Right lobe of liver (tissue), 6 donors: Measurements from ENCODE around the gene AQP3. TPM values are rescaled to one million over a fixed set of nuclear protein-coding genes. Genes with fewer than 3 reads are reported as not detected.
A peak's percentile ranks its signal among the peaks of the same experiment; 100 is the strongest.

Experiments
- ATAC-seq, 4 donors: fragments of 200-7000 bp; cut with Tn5 transposase; one replicate each; pipeline ENCODE4 v1.9.1; 2020; ENCODE audit warnings: mild to moderate bottlenecking in 4 of 4, moderate library complexity in 4 of 4
- DNase-seq, 3 donors: peaks; one replicate each; pipeline ENCODE4 v3.0.0-alpha.2; 2020
- H3K27ac ChIP-seq, 3 donors: fragments of 200-600 bp; one replicate each; pipeline ENCODE4 v1.8.0; 2022
- H3K27me3 ChIP-seq, 2 donors: fragments of 200-600 bp; one replicate each; pipeline ENCODE4 v1.8.0; 2022
- H3K36me3 ChIP-seq, 4 donors: fragments of 200-600 bp; sonication (generic) in 1 of 4; one replicate each; pipeline versions ENCODE4 v1.5.1 to v1.8.0; 2017 to 2022; ENCODE audit warnings: control low read depth in 1 of 4
- H3K4me1 ChIP-seq, 4 donors: fragments of 200-600 bp; sonication (generic) in 1 of 4; one replicate each; pipeline versions ENCODE4 v1.5.1 to v1.8.0; 2017 to 2022; ENCODE audit warnings: control low read depth in 1 of 4
- H3K4me3 ChIP-seq, 3 donors: fragments of 200-600 bp; one replicate each; pipeline ENCODE4 v1.8.0; 2022
- H3K9me3 ChIP-seq, 4 donors: fragments of 200-600 bp; sonication (generic) in 1 of 4; one replicate each; pipeline versions ENCODE4 v1.5.1 to v1.8.0; 2017 to 2022; ENCODE audit warnings: control low read depth in 1 of 4
- POLR2A ChIP-seq: fragments of 450-650 bp; IDR thresholded peaks from one replicate; pipeline ENCODE4 v1.6.1; 2017; ENCODE audit warnings: antibody characterized with exemption, mild to moderate bottlenecking
- WGBS: methylation state at CpG from one replicate; pipeline ENCODE4 v1.1.6; 2018; ENCODE audit warnings: low coverage, low lambda C conversion rate; ENCODE audit not compliant: insufficient coverage; ENCODE audit errors: missing lambda C conversion rate; 5-methylcytosine and 5-hydroxymethylcytosine counted together
- intact Hi-C, 2 donors: fragments of 100-400 bp; cut with DNase I; formaldehyde crosslinking; loops; one replicate each; pipeline versions ENCODE4 v1.11.2 to v1.14.1; 2022
- total RNA-seq, 6 experiments: library from RNA; depleted of rRNA in 2 of 6; stranded (reverse); fragments of >200 nt in 2 of 6; fragmentation: NEBNext Ultra II Directional in 3 of 6; extraction: Animal tissue kit (Norgen Biotek cat#: 25700) in 3 of 6; gene quantifications; one replicate each; pipeline versions ENCODE4 v1.1.0 to v1.2.4, GENCODE V29; 2016 to 2023
- TF ChIP-seq, protein P1 (sequence below), 4 donors: fragments of 200-600 bp in 3 of 4; fragments of 450-650 bp in 1 of 4; IDR thresholded peaks; one replicate each; pipeline versions ENCODE4 v1.5.1 to v1.8.0; 2016 to 2022; ENCODE audit warnings: antibody characterized with exemption in 4 of 4, mild to moderate bottlenecking in 2 of 4
- donor health status: DM: no; HTN: yes; CAD: no.
- donor health status: DM: no; HTN: no; CAD: no.
- donor health status: DM: no; HTN: no; CAD: no.
- donor health status: DM: no; HTN: yes; CAD: no.
- donor health status: DM: no; HTN: yes; CAD: no.

AQP3 gene
- total RNA-seq, 6 experiments from 2014 or later, result 49.7 to 158 (median 109) TPM

- TF ChIP-seq, protein P1, sequence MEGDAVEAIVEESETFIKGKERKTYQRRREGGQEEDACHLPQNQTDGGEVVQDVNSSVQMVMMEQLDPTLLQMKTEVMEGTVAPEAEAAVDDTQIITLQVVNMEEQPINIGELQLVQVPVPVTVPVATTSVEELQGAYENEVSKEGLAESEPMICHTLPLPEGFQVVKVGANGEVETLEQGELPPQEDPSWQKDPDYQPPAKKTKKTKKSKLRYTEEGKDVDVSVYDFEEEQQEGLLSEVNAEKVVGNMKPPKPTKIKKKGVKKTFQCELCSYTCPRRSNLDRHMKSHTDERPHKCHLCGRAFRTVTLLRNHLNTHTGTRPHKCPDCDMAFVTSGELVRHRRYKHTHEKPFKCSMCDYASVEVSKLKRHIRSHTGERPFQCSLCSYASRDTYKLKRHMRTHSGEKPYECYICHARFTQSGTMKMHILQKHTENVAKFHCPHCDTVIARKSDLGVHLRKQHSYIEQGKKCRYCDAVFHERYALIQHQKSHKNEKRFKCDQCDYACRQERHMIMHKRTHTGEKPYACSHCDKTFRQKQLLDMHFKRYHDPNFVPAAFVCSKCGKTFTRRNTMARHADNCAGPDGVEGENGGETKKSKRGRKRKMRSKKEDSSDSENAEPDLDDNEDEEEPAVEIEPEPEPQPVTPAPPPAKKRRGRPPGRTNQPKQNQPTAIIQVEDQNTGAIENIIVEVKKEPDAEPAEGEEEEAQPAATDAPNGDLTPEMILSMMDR (IDR thresholded peaks at IDR 0.05), result no peak
- peak; percentile 61 for TF ChIP-seq POLR2A
- ATAC-seq, result peak; percentile 63 to 75 (median 72)
- WGBS, result 5% methylated on average over 6 of the region's 12 CpGs
- intact Hi-C loops, result no loop called here
- no peaks in the 10 kb centered on the region for H3K9me3 ChIP-seq
- peak overlapping the region; percentile 68 to 73 (median 73) for H3K4me3 ChIP-seq
- no peaks in the 10 kb centered on the region for H3K27me3 ChIP-seq
- H3K4me1 ChIP-seq, result peaks cover 0 to 42% (median 8%) of the 10 kb centered on the region in 4 donors
- H3K36me3 ChIP-seq, result peaks cover 0 to 28% (median 6%) of the 10 kb centered on the region in 4 donors
- peak overlapping the region; percentile 79 to 93 (median 89) for H3K27ac ChIP-seq
- no peak for DNase-seq
These were observed 1.0 kb downstream of the AQP3 start for GRCh38 chr9:33446240-33446945.

DNA sequence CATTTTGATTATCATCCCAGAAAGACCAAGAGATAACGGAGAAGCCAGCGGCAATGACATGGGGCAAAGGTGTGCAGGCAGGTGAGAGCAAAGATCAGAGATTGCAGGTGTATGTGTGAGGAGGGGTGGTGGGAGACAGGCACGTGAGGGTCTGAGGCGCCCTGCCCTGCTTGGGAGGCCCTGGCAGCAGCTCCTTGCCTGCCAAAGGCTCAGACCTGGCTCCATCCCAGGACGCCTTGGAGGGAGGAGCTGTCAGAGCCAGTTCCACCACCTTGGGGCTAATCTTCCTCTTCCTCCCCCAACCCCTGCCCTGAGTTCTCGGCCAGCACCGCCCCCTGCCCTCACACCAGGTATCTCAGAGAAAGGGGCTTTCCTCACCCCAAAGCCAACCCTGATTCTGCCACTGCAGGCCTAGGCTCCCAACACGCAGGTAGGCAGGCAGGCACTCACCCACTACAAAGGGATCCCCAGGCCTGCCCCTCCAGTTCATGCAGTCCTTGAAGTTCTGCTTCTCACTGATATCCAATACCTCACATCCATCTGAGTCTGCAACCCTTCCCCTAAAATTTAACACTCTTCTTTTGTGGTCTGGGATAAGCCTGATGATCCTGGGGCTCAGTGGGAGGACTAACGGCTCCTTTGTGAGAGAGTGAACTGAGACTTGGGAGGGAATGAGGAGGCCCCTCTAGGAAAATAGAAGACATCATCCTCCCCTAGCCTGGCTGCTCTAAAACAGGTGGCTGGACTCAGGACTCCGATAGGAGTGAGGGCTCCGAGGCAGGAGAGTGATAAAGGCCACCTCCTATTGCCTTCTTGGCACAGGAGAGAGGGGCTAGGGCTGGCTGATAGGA is 1.8 kb downstream of the AQP3 start:
- intact Hi-C loops, result no loop called here
- DNase-seq (peak; percentile 59 to 80 (median 77)), ATAC-seq (peak; percentile 0 to 18 (median 7))
- Histone ChIP-seq H3K4me3 (peak overlapping the region; percentile 68 to 73 (median 73)), H3K36me3 (peaks cover 0 to 28% (median 6%) of the 10 kb centered on the region in 4 donors), H3K27ac (peak overlapping the region; percentile 79 to 93 (median 89)), H3K9me3 (no peaks in the 10 kb centered on the region), H3K27me3 (no peaks in the 10 kb centered on the region), H3K4me1 (peaks cover 0 to 42% (median 8%) of the 10 kb centered on the region in 4 donors)
- 39% methylated on average over 8 of the region's 11 CpGs for WGBS
- no peak for TF ChIP-seq POLR2A
- TF ChIP-seq, protein P1 (IDR thresholded peaks at IDR 0.05), result no peak

GRCh38 chr9:33443464-33444154 is 3.8 kb downstream of the AQP3 start:
- 31% methylated on average over 4 of the region's 10 CpGs for WGBS
- peaks cover 0 to 42% (median 8%) of the 10 kb centered on the region in 4 donors for H3K4me1 ChIP-seq
- H3K36me3 ChIP-seq, result peaks cover 0 to 28% (median 6%) of the 10 kb centered on the region in 4 donors
- no peaks in the 10 kb centered on the region for H3K27me3 ChIP-seq
- ATAC-seq, result no peak
- TF ChIP-seq POLR2A, result no peak
- H3K27ac ChIP-seq, result peak overlapping the region in 1 of 3 donors; percentile 2
- no peak for DNase-seq
- intact Hi-C loops, result no loop called here
- H3K9me3 ChIP-seq, result no peaks in the 10 kb centered on the region
- H3K4me3 ChIP-seq, result no peak overlapping the region

DNA sequence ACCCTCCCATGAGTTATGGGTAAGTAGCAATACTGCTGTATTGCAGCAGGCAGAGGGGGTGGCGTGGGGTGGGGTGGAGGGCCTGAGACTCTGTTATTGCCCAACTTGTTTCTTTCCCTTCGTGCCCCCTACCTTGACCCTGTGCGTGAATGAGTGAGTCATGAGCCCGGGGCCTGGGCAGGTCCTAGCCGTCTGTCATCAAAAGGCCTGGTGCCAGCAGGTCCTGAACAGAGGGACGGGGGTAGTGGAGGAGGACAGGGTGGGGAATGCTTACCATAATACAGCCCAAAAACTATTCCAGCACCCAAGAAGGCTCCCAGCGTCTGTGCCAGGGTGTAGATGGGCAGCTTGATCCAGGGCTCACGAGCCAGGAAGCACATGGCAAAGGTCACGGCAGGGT is 4.3 kb downstream of the AQP3 start:
- intact Hi-C loops, result no loop called here
- peaks cover 0 to 40% (median 8%) of the 10 kb centered on the region in 4 donors for H3K4me1 ChIP-seq
- no peak overlapping the region for H3K27ac ChIP-seq
- no peaks in the 10 kb centered on the region for H3K9me3 ChIP-seq
- peaks cover 0 to 28% (median 6%) of the 10 kb centered on the region in 4 donors for H3K36me3 ChIP-seq
- 19% methylated on average over 5 of the region's 9 CpGs for WGBS
- DNase-seq, result peak in 1 of 3 donors; percentile 76
- TF ChIP-seq, protein P1 (IDR thresholded peaks at IDR 0.05), result no peak
- TF ChIP-seq POLR2A, result no peak
- H3K27me3 ChIP-seq, result no peaks in the 10 kb centered on the region
- no peak overlapping the region for H3K4me3 ChIP-seq
- ATAC-seq, result peak in 1 of 4 donors; percentile 14
